ENCODE measurements around the gene MAEA. TPM values are rescaled to one million over a fixed set of nuclear protein-coding genes. Genes with fewer than 3 reads are reported as not detected.
A peak's percentile ranks its signal among the peaks of the same experiment; 100 is the strongest.

Gene MAEA
- 10 to 100 TPM; 43.8 to 56.3 TPM for total RNA-seq
- polyA plus RNA-seq (ENCODE audit: insufficient read length in 6 of 6), result 10 to 100 TPM; 46.3 to 70.4 (median 56.5) TPM
- long read RNA-seq, donor 1, transcript MAEA-202 (9 exons, 2,222 nt), result major isoform, 22 of 24 reads
- long read RNA-seq, donor 1, partial matches to known transcripts, result 0 of 24 reads
- long read RNA-seq, donor 1, other reads (novel, unspliced or antisense), result 0 of 24 reads
- long read RNA-seq, donor 2, transcript MAEA-202 (9 exons, 2,222 nt), result major isoform, 19 of 31 reads
- long read RNA-seq, donor 2, partial matches to known transcripts, result 0 of 31 reads
- long read RNA-seq, donor 2, other reads (novel, unspliced or antisense), result 0 of 31 reads
- long read RNA-seq, donor 3, transcript MAEA-202 (9 exons, 2,222 nt), result major isoform, 30 of 35 reads
- long read RNA-seq, donor 3, partial matches to known transcripts, result 0 of 35 reads
- long read RNA-seq, donor 3, other reads (novel, unspliced or antisense), result 0 of 35 reads
- long read RNA-seq, donor 4, transcript MAEA-202 (9 exons, 2,222 nt), result major isoform, 26 of 37 reads
- long read RNA-seq, donor 4, partial matches to known transcripts, result 2 of 37 reads
- long read RNA-seq, donor 4, other reads (novel, unspliced or antisense), result 8 of 37 reads
- long read RNA-seq, donor 5, transcript MAEA-202 (9 exons, 2,222 nt), result major isoform, 14 of 61 reads
- long read RNA-seq, donor 5, partial matches to known transcripts, result 44 of 61 reads
- long read RNA-seq, donor 5, other reads (novel, unspliced or antisense), result 0 of 61 reads
- long read RNA-seq, donor 6, transcript MAEA-202 (9 exons, 2,222 nt), result major isoform, 26 of 29 reads
- long read RNA-seq, donor 6, partial matches to known transcripts, result 0 of 29 reads
- long read RNA-seq, donor 6, other reads (novel, unspliced or antisense), result 0 of 29 reads
- long read RNA-seq, donor 7, transcript MAEA-202 (9 exons, 2,222 nt), result major isoform, 8 of 11 reads
- long read RNA-seq, donor 7, partial matches to known transcripts, result 0 of 11 reads
- long read RNA-seq, donor 7, other reads (novel, unspliced or antisense), result 0 of 11 reads
- long read RNA-seq, donor 8, transcript MAEA-202 (9 exons, 2,222 nt), result major isoform, 11 of 62 reads
- long read RNA-seq, donor 8, partial matches to known transcripts, result 46 of 62 reads
- long read RNA-seq, donor 8, other reads (novel, unspliced or antisense), result 0 of 62 reads
- long read RNA-seq, donor 9, result 0 reads
- long read RNA-seq, donor 10, transcript MAEA-202 (9 exons, 2,222 nt), result major isoform, 38 of 45 reads
- long read RNA-seq, donor 10, partial matches to known transcripts, result 1 of 45 reads
- long read RNA-seq, donor 10, other reads (novel, unspliced or antisense), result 3 of 45 reads
- long read RNA-seq, donor 11, transcript MAEA-202 (9 exons, 2,222 nt), result major isoform, 22 of 67 reads
- long read RNA-seq, donor 11, partial matches to known transcripts, result 45 of 67 reads
- long read RNA-seq, donor 11, other reads (novel, unspliced or antisense), result 0 of 67 reads
- long read RNA-seq, donor 12, transcript MAEA-202 (9 exons, 2,222 nt), result major isoform, 16 of 28 reads
- long read RNA-seq, donor 12, partial matches to known transcripts, result 8 of 28 reads
- long read RNA-seq, donor 12, other reads (novel, unspliced or antisense), result 0 of 28 reads

DNA sequence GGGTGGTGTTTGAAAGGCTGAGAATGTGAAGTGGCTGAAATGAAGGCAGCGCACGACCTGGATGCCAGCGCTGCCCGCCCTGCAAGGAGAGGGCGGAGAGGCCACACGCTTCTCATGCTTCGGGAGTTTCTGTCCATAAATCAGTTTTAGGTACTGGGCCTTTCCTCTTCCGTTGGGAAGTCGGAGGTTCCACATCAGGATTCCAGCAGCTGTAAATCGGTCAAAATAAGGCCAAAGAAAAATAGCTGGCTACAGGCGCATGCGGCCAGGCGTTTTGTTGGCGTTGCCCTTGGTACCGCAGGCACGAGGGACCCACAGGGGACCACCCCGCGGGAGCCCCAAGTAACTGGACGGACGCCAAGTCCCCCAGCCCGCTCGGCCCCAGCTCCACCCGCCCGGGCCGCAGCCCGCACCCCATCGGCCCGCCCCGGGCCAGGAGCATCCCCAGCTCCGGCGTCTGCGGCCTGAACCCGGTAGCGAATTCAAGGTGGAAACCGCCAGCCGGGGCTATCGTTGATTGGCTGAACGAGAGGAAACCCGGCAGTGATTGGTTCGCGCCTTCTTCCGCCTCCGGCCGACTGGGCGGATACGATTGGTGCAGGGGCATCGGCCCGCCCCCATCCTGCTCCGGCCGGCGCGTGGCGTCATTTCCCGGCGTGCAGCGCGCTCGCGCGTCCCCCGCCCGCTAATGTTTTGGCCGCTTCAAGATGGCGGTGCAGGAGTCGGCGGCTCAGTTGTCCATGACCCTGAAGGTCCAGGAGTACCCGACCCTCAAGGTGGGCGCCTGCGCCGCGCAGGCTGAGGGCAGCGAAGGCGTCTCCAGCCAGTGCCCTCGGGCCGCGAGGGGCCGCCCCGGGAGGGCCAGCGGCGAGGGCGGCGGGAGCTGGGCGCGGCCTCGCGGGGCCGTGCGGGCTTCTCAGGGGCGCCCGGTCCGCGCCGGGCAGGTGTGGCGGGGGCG, at the start of gene MAEA:
TSS of gene MAEA (plus strand) at position 685 of the 958 bp plus-strand sequence. CDS start at position 708, 23 bp downstream.
- intact Hi-C loops (cut with DNase I), result no loop called here
- peaks cover 0 to 6% of the 10 kb centered on the region in 2 donors for H3K36me3 ChIP-seq
- ATAC-seq (peak; percentile 99), DNase-seq (peak; percentile 95 to 98 (median 97))
- H3K4me1 ChIP-seq, result peaks cover 8 to 50% of the 10 kb centered on the region in 2 donors
- peaks cover 0 to 4% of the 10 kb centered on the region in 2 donors for H3K9me3 ChIP-seq
- peak within 1 kb of the TSS; percentile 85 to 94 for H3K4me3 ChIP-seq
- peak within 1 kb of the TSS; percentile 67 to 85 for H3K27ac ChIP-seq
- TF ChIP-seq, protein P1, sequence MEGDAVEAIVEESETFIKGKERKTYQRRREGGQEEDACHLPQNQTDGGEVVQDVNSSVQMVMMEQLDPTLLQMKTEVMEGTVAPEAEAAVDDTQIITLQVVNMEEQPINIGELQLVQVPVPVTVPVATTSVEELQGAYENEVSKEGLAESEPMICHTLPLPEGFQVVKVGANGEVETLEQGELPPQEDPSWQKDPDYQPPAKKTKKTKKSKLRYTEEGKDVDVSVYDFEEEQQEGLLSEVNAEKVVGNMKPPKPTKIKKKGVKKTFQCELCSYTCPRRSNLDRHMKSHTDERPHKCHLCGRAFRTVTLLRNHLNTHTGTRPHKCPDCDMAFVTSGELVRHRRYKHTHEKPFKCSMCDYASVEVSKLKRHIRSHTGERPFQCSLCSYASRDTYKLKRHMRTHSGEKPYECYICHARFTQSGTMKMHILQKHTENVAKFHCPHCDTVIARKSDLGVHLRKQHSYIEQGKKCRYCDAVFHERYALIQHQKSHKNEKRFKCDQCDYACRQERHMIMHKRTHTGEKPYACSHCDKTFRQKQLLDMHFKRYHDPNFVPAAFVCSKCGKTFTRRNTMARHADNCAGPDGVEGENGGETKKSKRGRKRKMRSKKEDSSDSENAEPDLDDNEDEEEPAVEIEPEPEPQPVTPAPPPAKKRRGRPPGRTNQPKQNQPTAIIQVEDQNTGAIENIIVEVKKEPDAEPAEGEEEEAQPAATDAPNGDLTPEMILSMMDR (IDR thresholded peaks at IDR 0.05), result no peak
- no peaks in the 10 kb centered on the region for H3K27me3 ChIP-seq

DNA sequence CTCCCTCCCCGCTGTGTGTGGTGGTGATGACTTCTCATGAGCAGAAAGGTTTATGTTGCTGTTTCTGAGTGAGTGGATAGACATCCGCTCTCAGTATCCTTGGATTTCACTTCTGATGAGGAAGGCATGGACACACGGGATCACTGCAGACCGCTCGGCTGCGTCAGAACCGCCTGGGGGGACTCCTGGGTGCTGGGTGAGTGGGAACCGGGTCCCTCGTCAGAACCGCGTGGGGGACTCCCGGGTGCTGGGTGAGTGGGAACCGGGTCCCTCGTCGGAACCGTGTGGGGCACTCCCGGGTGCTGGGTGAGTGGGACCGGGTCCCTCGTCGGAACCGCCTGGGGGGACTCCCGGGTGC, 49.8 kb upstream of the MAEA start:
- Histone ChIP-seq H3K4me1 (peaks cover 7 to 39% of the 10 kb centered on the region in 2 donors), H3K4me3 (no peak overlapping the region), H3K36me3 (peaks cover 0 to 54% of the 10 kb centered on the region in 2 donors), H3K9me3 (no peaks in the 10 kb centered on the region), H3K27me3 (no peaks in the 10 kb centered on the region), H3K27ac (no peak overlapping the region)
- peak in 2 of 4 donors; percentile 10 to 55 for DNase-seq
- intact Hi-C loops (cut with DNase I), result loop anchor here in 1 of 2 donors (10.0 kb wide), 1 partner anchor 75 kb away; no protein-coding TSS in a partner anchor
- TF ChIP-seq, protein P1 (IDR thresholded peaks at IDR 0.05), result no peak
- ATAC-seq, result no peak

DNA sequence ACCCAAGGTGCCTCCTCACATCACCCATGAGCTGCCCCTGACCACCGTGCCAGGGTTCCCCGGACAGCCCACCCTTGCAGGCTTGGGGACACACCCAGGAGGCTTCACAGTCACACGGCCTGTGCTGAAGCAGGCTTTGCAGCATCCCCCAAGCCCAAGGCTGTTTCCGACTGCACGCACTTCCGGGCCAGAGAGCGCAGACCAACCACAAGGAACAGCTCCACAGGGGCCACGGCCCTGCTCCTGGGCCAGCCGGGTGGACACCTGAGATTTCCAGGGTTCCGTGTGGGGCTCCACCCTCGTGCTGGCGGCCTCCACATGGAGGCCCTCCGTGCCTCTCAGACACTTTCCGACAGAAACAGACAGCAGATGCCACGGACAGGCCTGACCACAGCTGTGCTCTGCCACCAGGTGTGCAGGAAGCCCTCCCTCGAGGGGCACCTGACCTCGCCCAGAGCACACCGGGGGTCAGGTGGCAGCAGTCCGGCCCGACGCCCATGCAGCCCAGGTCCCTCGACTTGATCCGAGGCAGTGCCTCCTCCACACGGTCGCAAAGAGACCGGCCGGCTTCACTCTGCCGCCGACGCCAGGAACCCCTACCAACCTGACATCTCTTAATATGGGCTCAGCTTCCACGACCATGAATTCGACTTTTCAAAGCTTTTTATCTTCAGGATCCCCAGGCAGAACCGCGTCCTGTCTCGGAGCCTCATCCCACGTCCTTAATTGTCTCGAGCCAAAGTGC, 48.8 kb upstream of the MAEA start:
- ATAC-seq (no peak), DNase-seq (peak in 2 of 4 donors; percentile 28 to 76)
- intact Hi-C loops (cut with DNase I), result loop anchor here in 1 of 2 donors (10.0 kb wide), 1 partner anchor 76 kb away; no protein-coding TSS in a partner anchor
- H3K27ac ChIP-seq, result no peak overlapping the region
- no peaks in the 10 kb centered on the region for H3K9me3 ChIP-seq
- H3K4me3 ChIP-seq, result no peak overlapping the region
- TF ChIP-seq, protein P1 (IDR thresholded peaks at IDR 0.05), result no peak
- no peaks in the 10 kb centered on the region for H3K27me3 ChIP-seq
- H3K4me1 ChIP-seq, result peaks cover 11 to 46% of the 10 kb centered on the region in 2 donors
- peaks cover 0 to 44% of the 10 kb centered on the region in 2 donors for H3K36me3 ChIP-seq
